CD4-positive, alpha-beta T cell treated with Interleukin-10 for 1 hour (primary cell): Measurements from ENCODE around the gene ADAM23.
"Not testable (repeated sequence)": the region's sequence is repeated elsewhere in the genome, so short reads cannot be mapped to it uniquely, and the experiment has no call there.

Experiments used
- DNase-seq: peaks from one replicate; pipeline ENCODE4 v3.0.0-alpha.2; 2020

Gene ADAM23

GRCh38 chr2:206442833-206443734 is at the start of gene ADAM23:
ADAM23 (plus strand) TSS chr2:206443532; CDS start chr2:206443867, 335 bp downstream.
- peak; percentile 49 for DNase-seq

GRCh38 chr2:206396211-206396610 is 47.1 kb upstream of the ADAM23 start:
- DNase-seq = no peak

GRCh38 chr2:206402956-206403569 is 40.3 kb upstream of the ADAM23 start:
- not testable (repeated sequence) for DNase-seq

GRCh38 chr2:206408323-206409320 is 34.7 kb upstream of the ADAM23 start:
- DNase-seq = no peak

- DNase-seq = no peak
Measured at GRCh38 chr2:206410714-206411113, 32.6 kb upstream of the ADAM23 start.

GRCh38 chr2:206415618-206416243 is 27.6 kb upstream of the ADAM23 start:
- no peak for DNase-seq

GRCh38 chr2:206418968-206419367 is 24.4 kb upstream of the ADAM23 start:
- DNase-seq = no peak

GRCh38 chr2:206420721-206421120 is 22.6 kb upstream of the ADAM23 start:
- DNase-seq = no peak

GRCh38 chr2:206422493-206422892 is 20.8 kb upstream of the ADAM23 start:
- DNase-seq = no peak

- no peak for DNase-seq
Measured at GRCh38 chr2:206423147-206423546, 20.2 kb upstream of the ADAM23 start.

- no peak for DNase-seq
Measured at GRCh38 chr2:206424134-206424533, 19.2 kb upstream of the ADAM23 start.

GRCh38 chr2:206428783-206429182 is 14.5 kb upstream of the ADAM23 start:
- no peak for DNase-seq

GRCh38 chr2:206430452-206430851 is 12.9 kb upstream of the ADAM23 start:
- DNase-seq = no peak

GRCh38 chr2:206431439-206431838 is 11.9 kb upstream of the ADAM23 start:
- no peak for DNase-seq

- no peak for DNase-seq
Measured at GRCh38 chr2:206432193-206433082, 10.9 kb upstream of the ADAM23 start.

- DNase-seq = no peak
Measured at GRCh38 chr2:206433190-206433589, 10.1 kb upstream of the ADAM23 start.

- no peak for DNase-seq
Measured at GRCh38 chr2:206433686-206434085, 9.6 kb upstream of the ADAM23 start.

GRCh38 chr2:206435742-206436141 is 7.6 kb upstream of the ADAM23 start:
- DNase-seq = no peak

GRCh38 chr2:206438196-206438724 is 5.1 kb upstream of the ADAM23 start:
- no peak for DNase-seq

GRCh38 chr2:206442474-206442832 is 879 bp upstream of the ADAM23 start:
- DNase-seq = no peak
